Peyer's patch (tissue), 4 donors: Measurements from ENCODE around the gene SHISA5.

Source experiments
- CTCF ChIP-seq, 6 experiments: fragments of 450-650 bp in 4 of 6; fragments of 200-600 bp in 2 of 6; sonication (generic) in 1 of 6; IDR thresholded peaks; one replicate each; pipeline ENCODE4 v1.5.1; 2017 to 2019; ENCODE audit warnings: antibody characterized with exemption in 6 of 6, mild to moderate bottlenecking in 3 of 6, moderate library complexity in 1 of 6
- POLR2A ChIP-seq, 2 donors: fragments of 450-650 bp; IDR thresholded peaks; one replicate each; pipeline ENCODE4 v1.5.1; 2017; ENCODE audit warnings: antibody characterized with exemption in 2 of 2, mild to moderate bottlenecking in 2 of 2, moderate library complexity in 2 of 2

DNA sequence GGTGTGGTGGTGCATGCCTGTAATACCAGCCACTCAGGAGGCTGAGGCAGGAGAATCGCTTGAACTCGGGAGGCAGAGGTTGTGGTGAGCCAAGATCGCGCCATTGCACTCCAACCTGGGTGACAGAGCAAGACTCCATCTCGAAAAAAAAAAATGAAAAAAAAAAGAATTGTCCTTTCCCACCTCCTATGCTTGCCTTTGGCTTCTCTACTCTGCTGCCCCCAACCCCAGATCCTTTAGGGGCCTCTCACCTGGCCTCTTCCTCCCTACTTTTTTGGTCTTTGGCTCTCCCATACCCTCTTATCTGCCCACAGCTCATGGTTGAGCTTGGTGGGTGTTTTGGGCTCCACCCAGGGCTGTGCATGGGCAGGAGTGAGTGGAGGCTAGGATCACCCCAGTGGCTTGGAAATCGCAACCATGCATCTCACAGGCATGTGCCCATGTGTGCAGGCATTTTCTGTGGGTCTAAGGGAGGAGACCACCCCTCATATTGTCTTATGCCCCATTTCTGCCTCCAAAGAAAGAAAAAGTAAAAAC is 2.1 kb upstream of the SHISA5 start:
- TF ChIP-seq CTCF (IDR thresholded peaks at IDR 0.05) (no peak), POLR2A (IDR thresholded peaks at IDR 0.05) (no peak)
